Fibroblast of lung (primary cell): ENCODE results near the gene SLC23A2. TPM values are rescaled to one million over a fixed set of nuclear protein-coding genes. Genes with fewer than 3 reads are reported as not detected.
"Not testable (repeated sequence)": the region's sequence is repeated elsewhere in the genome, so short reads cannot be mapped to it uniquely, and the experiment has no call there.

Experiments used
- DNase-seq, 2 donors: peaks; one replicate each; pipeline versions ENCODE4 v3.0.0 to v3.0.0-alpha.2; 2010; ENCODE audit warnings: low read depth in 2 of 2
- H2AFZ ChIP-seq: 2 replicates; pipeline ENCODE4 v1.5.1; 2012; ENCODE audit warnings: low read length, control low read depth, inconsistent platforms
- H3K27ac ChIP-seq: 2 replicates; pipeline ENCODE4 v1.5.1; 2011; ENCODE audit warnings: low read length, control low read depth; ENCODE audit not compliant: insufficient read depth
- H3K27me3 ChIP-seq: 2 replicates; pipeline ENCODE4 v1.5.1; 2011; ENCODE audit warnings: mild to moderate bottlenecking, low read length; ENCODE audit not compliant: control insufficient read depth, insufficient read depth
- H3K36me3 ChIP-seq: 2 replicates; pipeline ENCODE4 v1.5.1; 2011; ENCODE audit warnings: low read length; ENCODE audit not compliant: control insufficient read depth, insufficient read depth
- H3K4me1 ChIP-seq: 2 replicates; pipeline ENCODE4 v1.5.1; 2011; ENCODE audit warnings: low read length; ENCODE audit not compliant: control insufficient read depth, insufficient read depth; ENCODE audit errors: extremely low read depth
- H3K4me2 ChIP-seq: 2 replicates; pipeline ENCODE4 v1.5.1; 2011; ENCODE audit warnings: low read length, control low read depth; ENCODE audit not compliant: insufficient read depth; ENCODE audit errors: extremely low read depth
- H3K4me3 ChIP-seq, 4 experiments: fragments of 200-600 bp in 1 of 4; sonication (generic) in 1 of 4; replicated peaks in 1 of 4; 2 replicates each; pipeline ENCODE4 v1.5.1; 2011 to 2016; ENCODE audit warnings: low read length in 4 of 4, low read depth in 3 of 4, mild to moderate bottlenecking in 3 of 4, control low read depth in 2 of 4, inconsistent platforms in 1 of 4, mixed read lengths in 1 of 4; ENCODE audit not compliant: insufficient read depth in 1 of 4; ENCODE audit errors: control extremely low read depth in 1 of 4
- H3K79me2 ChIP-seq: 2 replicates; pipeline ENCODE4 v1.5.1; 2012; ENCODE audit warnings: mild to moderate bottlenecking, low read length, inconsistent platforms; ENCODE audit not compliant: control insufficient read depth, insufficient read depth
- H3K9ac ChIP-seq: 2 replicates; pipeline ENCODE4 v1.5.1; 2011; ENCODE audit warnings: mild to moderate bottlenecking, low read length, control low read depth; ENCODE audit not compliant: insufficient read depth
- H3K9me3 ChIP-seq: 2 replicates; pipeline ENCODE4 v1.5.1; 2012; ENCODE audit warnings: low read depth, low read length; ENCODE audit not compliant: control insufficient read depth, insufficient read depth
- H4K20me1 ChIP-seq: 2 replicates; pipeline ENCODE4 v1.5.1; 2011; ENCODE audit warnings: low read length; ENCODE audit not compliant: control insufficient read depth, insufficient read depth; ENCODE audit errors: extremely low read depth
- CTCF ChIP-seq, 2 donors: IDR thresholded peaks in 1 of 2; conservative IDR thresholded peaks in 1 of 2; 1 replicate in 1 of 2; 2 replicates in 1 of 2; pipeline ENCODE4 v1.5.1; 2011 to 2012; ENCODE audit warnings: low read length in 2 of 2, control low read depth in 1 of 2, inconsistent platforms in 1 of 2, low read depth in 1 of 2, mild to moderate bottlenecking in 1 of 2
- EZH2 ChIP-seq: IDR thresholded peaks from 2 replicates; pipeline ENCODE4 v1.5.1; 2012; ENCODE audit warnings: low read length, control low read depth, mild to moderate bottlenecking; ENCODE audit errors: missing control alignments
- polyA plus RNA-seq, 2 donors: library from polyadenylated mRNA; depleted of rRNA in 1 of 2; stranded (reverse) in 1 of 2; unstranded in 1 of 2; fragments of >200 nt; gene quantifications; 2 replicates each; pipeline ENCODE4 v1.2.1, GENCODE V29; 2011 to 2012; ENCODE audit warnings: missing spikeins in 1 of 2
- total RNA-seq: library from RNA; depleted of rRNA; stranded (reverse); fragments of >200 nt; gene quantifications from 2 replicates; pipeline ENCODE4 v1.2.1, GENCODE V29; 2014

SLC23A2 gene
- total and polyA plus RNA-seq, 2 donors (not counting 1 experiment from before 2014, with no cell fraction given) = 12.1 to 17.5 TPM

DNA sequence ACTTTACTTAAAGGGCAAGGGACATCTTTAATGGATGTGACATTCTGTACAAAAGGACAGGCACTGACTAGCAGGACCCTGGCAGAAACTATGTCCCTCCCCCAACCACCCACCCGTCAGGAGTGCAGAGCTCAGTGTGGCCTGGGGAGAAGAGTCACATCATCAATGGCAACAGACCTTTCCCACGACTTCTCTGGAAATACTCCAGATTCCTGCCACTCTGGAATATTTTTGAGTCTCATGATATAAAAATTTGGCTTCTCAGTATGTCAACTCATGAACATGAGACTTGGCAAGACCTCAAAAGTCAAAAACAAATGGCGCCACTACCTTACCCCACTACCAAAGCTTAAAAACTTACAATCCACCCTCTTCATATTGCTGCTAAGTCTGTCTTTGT, 118.3 kb downstream of the SLC23A2 start:
- H3K9ac ChIP-seq = no peak overlapping the region
- no peak for DNase-seq
- no peak overlapping the region for H3K27ac ChIP-seq

DNA sequence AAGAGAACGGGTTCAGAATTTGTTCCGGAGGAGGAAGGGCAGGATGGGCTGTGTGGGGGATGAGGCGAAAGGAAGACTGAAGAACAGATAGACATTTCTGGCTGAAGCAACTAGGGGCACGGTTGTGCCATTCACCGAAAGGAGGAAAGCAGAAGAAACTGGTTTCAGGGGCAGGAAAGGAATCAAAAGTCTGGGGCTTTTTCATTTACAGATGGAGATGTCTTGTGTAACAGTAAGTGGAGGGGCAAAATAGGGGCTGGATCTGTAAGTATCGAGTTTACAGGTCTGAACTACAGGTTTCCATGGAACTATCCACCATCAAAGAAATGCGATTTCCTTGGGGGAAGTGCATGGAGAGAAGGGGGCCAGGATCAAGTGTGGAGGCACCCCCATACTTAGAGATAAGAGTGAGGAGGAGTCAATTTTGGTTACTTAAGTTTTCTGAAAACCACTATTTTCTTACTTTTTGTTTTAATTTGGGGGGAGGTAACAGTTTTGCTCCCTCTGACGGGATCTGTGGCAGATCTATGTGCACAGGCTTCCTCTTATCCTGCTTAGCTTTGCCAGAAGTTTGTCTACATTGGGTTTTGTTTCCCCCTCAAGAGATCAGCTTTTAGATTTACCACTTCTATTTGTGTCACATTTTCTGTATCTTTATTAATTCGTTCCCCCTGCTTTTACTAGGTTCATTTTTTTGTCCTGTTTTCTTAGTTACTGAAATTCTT, 120.1 kb downstream of the SLC23A2 start:
- DNase-seq = no peak

More for the DNA sequence above, 118.3 kb downstream of the SLC23A2 start:
- Histone ChIP-seq H4K20me1 (no peaks in the 10 kb centered on the region), H3K4me2 (no peak overlapping the region), H3K36me3 (no peaks in the 10 kb centered on the region), H3K79me2 (no peaks in the 10 kb centered on the region), H3K9me3 (no peaks in the 10 kb centered on the region), H2AFZ (no peak overlapping the region), H3K4me3 (no peak overlapping the region), H3K4me1 (no peaks in the 10 kb centered on the region), H3K27me3 (no peaks in the 10 kb centered on the region)
- no peak for TF ChIP-seq EZH2

GRCh38 chr20:4880051-4880450, 121.3 kb downstream of the SLC23A2 start:
- no peak for DNase-seq
- no peak overlapping the region for H3K4me2 ChIP-seq
- H3K4me3 ChIP-seq = no peak overlapping the region
- H3K27me3 ChIP-seq = no peaks in the 10 kb centered on the region
- no peaks in the 10 kb centered on the region for H3K9me3 ChIP-seq
- no peaks in the 10 kb centered on the region for H3K36me3 ChIP-seq
- H3K27ac ChIP-seq = no peak overlapping the region
- no peaks in the 10 kb centered on the region for H4K20me1 ChIP-seq
- no peak for TF ChIP-seq CTCF (conservative IDR thresholded peaks at IDR 0.05 in 1 of 2, IDR thresholded peaks at IDR 0.05 in 1 of 2; ENCODE audit: low read depth in 1 of 2, low read length in 2 of 2)
- no peak overlapping the region for H3K9ac ChIP-seq
- no peak overlapping the region for H2AFZ ChIP-seq
- no peaks in the 10 kb centered on the region for H3K4me1 ChIP-seq
- no peaks in the 10 kb centered on the region for H3K79me2 ChIP-seq

More for the DNA sequence above, 120.1 kb downstream of the SLC23A2 start:
- H3K27me3 ChIP-seq = no peaks in the 10 kb centered on the region
- H3K4me1 ChIP-seq = no peaks in the 10 kb centered on the region
- no peak overlapping the region for H3K9ac ChIP-seq
- TF ChIP-seq CTCF (conservative IDR thresholded peaks at IDR 0.05 in 1 of 2, IDR thresholded peaks at IDR 0.05 in 1 of 2; ENCODE audit: low read depth in 1 of 2, low read length in 2 of 2) = no peak
- TF ChIP-seq EZH2 = no peak
- no peaks in the 10 kb centered on the region for H3K9me3 ChIP-seq
- no peak overlapping the region for H3K27ac ChIP-seq
- H2AFZ ChIP-seq = no peak overlapping the region
- H3K79me2 ChIP-seq = no peaks in the 10 kb centered on the region
- H3K4me2 ChIP-seq = no peak overlapping the region
- H3K4me3 ChIP-seq = no peak overlapping the region
- H3K36me3 ChIP-seq = no peaks in the 10 kb centered on the region
- no peaks in the 10 kb centered on the region for H4K20me1 ChIP-seq

DNA sequence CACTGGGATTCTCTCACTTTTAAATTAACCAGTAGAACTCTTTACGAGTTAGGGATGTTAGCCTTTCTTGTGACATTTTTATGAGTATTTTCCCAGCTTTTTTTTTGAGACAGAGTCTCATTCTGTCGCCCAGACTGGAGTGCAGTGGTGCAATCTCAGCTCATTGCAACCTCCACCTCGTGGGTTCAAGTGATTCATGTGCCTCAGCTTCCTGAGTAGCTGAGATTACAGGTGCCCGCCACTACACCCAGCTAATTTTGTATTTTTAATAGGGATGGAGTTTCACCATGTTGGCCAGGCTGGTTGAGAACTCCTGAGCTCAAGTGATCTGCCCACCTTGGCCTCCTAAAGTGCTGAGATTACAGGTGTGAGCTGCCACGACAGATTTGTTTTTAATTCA, 123.2 kb downstream of the SLC23A2 start:
- H2AFZ ChIP-seq, H3K4me1 ChIP-seq, H3K9ac ChIP-seq, H3K4me3 ChIP-seq, H4K20me1 ChIP-seq, H3K36me3 ChIP-seq, H3K27me3 ChIP-seq, H3K9me3 ChIP-seq, H3K79me2 ChIP-seq, H3K4me2 ChIP-seq, H3K27ac ChIP-seq, DNase-seq: not testable (repeated sequence)
